IMR-90 (cell line): ENCODE results near the gene PRR36. TPM values are rescaled to one million over a fixed set of nuclear protein-coding genes. Genes with fewer than 3 reads are reported as not detected.

Source experiments
- ATAC-seq: fragments of 200-7000 bp; cut with Tn5 transposase; 2 replicates; pipeline ENCODE4 v1.9.1; 2020; ENCODE audit warnings: low read depth, mild to moderate bottlenecking, moderate library complexity
- BruUV-seq: library from RNA; stranded (reverse); fragments of 400-500 nt; replicated peaks from 2 replicates; lab custom pipeline; 2021; lab: Mats Ljungman, UMichigan
- CTCF ChIA-PET: fragments of 300-600 bp; formaldehyde crosslinking; extraction: SDS; loops from one replicate; lab custom pipeline; 2021; ENCODE audit warnings: antibody characterized with exemption; lab: Yijun Ruan, JAX
- POLR2A ChIA-PET: fragments of 300-600 bp; sonication (Branson Sonifier 250); formaldehyde crosslinking; loops from one replicate; lab custom pipeline; 2022; ENCODE audit warnings: antibody characterized with exemption; ENCODE audit not compliant: unreplicated experiment; lab: Charles Lee
- DNase-seq: peaks from one replicate; pipeline ENCODE4 v3.0.0; 2013
- H2AFZ ChIP-seq: replicated peaks from 2 replicates; pipeline ENCODE3; 2013; ENCODE audit warnings: low read length, mild to moderate bottlenecking; ENCODE audit not compliant: poor library complexity
- H2AK5ac ChIP-seq: 2 replicates; pipeline ENCODE4 v1.6.1; 2013; ENCODE audit warnings: low read depth, low read length, inconsistent platforms
- H2AK9ac ChIP-seq: replicated peaks from 2 replicates; pipeline ENCODE3; 2013; ENCODE audit warnings: mild to moderate bottlenecking, low read depth, low read length, moderate library complexity; ENCODE audit not compliant: poor library complexity
- H2BK120ac ChIP-seq: 2 replicates; pipeline ENCODE4 v1.6.1; 2013; ENCODE audit warnings: low read depth, low read length, inconsistent platforms
- H2BK15ac ChIP-seq: 3 replicates; pipeline ENCODE4 v1.6.1; 2013; ENCODE audit warnings: low read depth, low read length, inconsistent platforms
- H2BK20ac ChIP-seq: 2 replicates; pipeline ENCODE4 v1.6.1; 2013; ENCODE audit warnings: low read depth, mild to moderate bottlenecking, inconsistent platforms, low read length, moderate library complexity
- H2BK5ac ChIP-seq: 2 replicates; pipeline ENCODE4 v1.6.1; 2013; ENCODE audit warnings: mild to moderate bottlenecking, low read depth, low read length, inconsistent platforms; ENCODE audit not compliant: poor library complexity, severe bottlenecking
- H3K14ac ChIP-seq: replicated peaks from 2 replicates; pipeline ENCODE4 v1.6.1; 2013; ENCODE audit warnings: low read depth, low read length, inconsistent platforms
- H3K18ac ChIP-seq: 2 replicates; pipeline ENCODE4 v1.6.1; 2013; ENCODE audit warnings: low read depth, low read length, control low read depth
- H3K23ac ChIP-seq: 2 replicates; pipeline ENCODE4 v1.6.1; 2013; ENCODE audit warnings: low read depth, low read length, inconsistent platforms
- H3K27ac ChIP-seq: 2 replicates; pipeline ENCODE4 v1.5.1; 2013; ENCODE audit warnings: mild to moderate bottlenecking, control low read depth, low read length; ENCODE audit not compliant: insufficient read depth
- H3K27me3 ChIP-seq: 2 replicates; pipeline ENCODE4 v1.6.1; 2013; ENCODE audit warnings: low read length; ENCODE audit not compliant: control insufficient read depth, insufficient read depth
- H3K36me3 ChIP-seq: 2 replicates; pipeline ENCODE4 v1.6.1; 2013; ENCODE audit warnings: low read length, mixed read lengths; ENCODE audit not compliant: control insufficient read depth, insufficient read depth
- H3K4ac ChIP-seq: 2 replicates; pipeline ENCODE4 v1.6.1; 2013; ENCODE audit warnings: low read depth, low read length, inconsistent platforms
- H3K4me1 ChIP-seq: 2 replicates; pipeline ENCODE4 v1.6.1; 2013; ENCODE audit warnings: low read length, mixed read lengths; ENCODE audit not compliant: control insufficient read depth, insufficient read depth
- H3K4me2 ChIP-seq: 2 replicates; pipeline ENCODE4 v1.6.1; 2013; ENCODE audit warnings: low read depth, mild to moderate bottlenecking, control low read depth, low read length, moderate library complexity
- H3K4me3 ChIP-seq: 2 replicates; pipeline ENCODE4 v1.5.1; 2013; ENCODE audit warnings: low read depth, mild to moderate bottlenecking, control low read depth, low read length, moderate library complexity; ENCODE audit not compliant: insufficient read depth
- H3K56ac ChIP-seq: 2 replicates; pipeline ENCODE4 v1.6.1; 2013; ENCODE audit warnings: low read length, inconsistent platforms; ENCODE audit not compliant: insufficient read depth; ENCODE audit errors: extremely low read depth
- H3K79me1 ChIP-seq, 2 experiments: 2 replicates each; pipeline ENCODE4 v1.6.1; 2013; ENCODE audit warnings: low read length in 2 of 2, inconsistent platforms in 1 of 2, low read depth in 1 of 2
- H3K9ac ChIP-seq: 2 replicates; pipeline ENCODE4 v1.6.1; 2013; ENCODE audit warnings: low read depth, low read length, control low read depth
- H3K9me1 ChIP-seq: 2 replicates; pipeline ENCODE4 v1.6.1; 2013; ENCODE audit warnings: low read length, inconsistent platforms; ENCODE audit not compliant: insufficient read depth
- H3K9me3 ChIP-seq: 2 replicates; pipeline ENCODE4 v1.6.1; 2013; ENCODE audit warnings: low read length; ENCODE audit not compliant: control insufficient read depth, insufficient read depth
- H4K20me1 ChIP-seq: 2 replicates; pipeline ENCODE4 v1.6.1; 2013; ENCODE audit warnings: low read length, inconsistent platforms; ENCODE audit not compliant: insufficient read depth
- H4K5ac ChIP-seq: 2 replicates; pipeline ENCODE4 v1.6.1; 2013; ENCODE audit warnings: mild to moderate bottlenecking, low read depth, low read length, control low read depth
- H4K8ac ChIP-seq, 2 experiments: 2 replicates each; pipeline ENCODE4 v1.6.1; 2013; ENCODE audit warnings: low read depth in 2 of 2, low read length in 2 of 2, control low read depth in 1 of 2, inconsistent platforms in 1 of 2
- H4K91ac ChIP-seq: 2 replicates; pipeline ENCODE4 v1.6.1; 2013; ENCODE audit warnings: low read depth, low read length, inconsistent platforms; ENCODE audit not compliant: insufficient read depth
- BHLHE40 ChIP-seq: fragments of 150-350 bp; IDR thresholded peaks from 2 replicates; pipeline ENCODE4 v1.6.1; 2016; ENCODE audit warnings: mild to moderate bottlenecking, low read depth, low read length
- CEBPB ChIP-seq: IDR thresholded peaks from 2 replicates; pipeline ENCODE4 v1.6.1; 2012; ENCODE audit warnings: low read depth, low read length, improper control_type of control experiment
- CHD1 ChIP-seq: IDR thresholded peaks from 2 replicates; pipeline ENCODE4 v1.6.1; 2012; ENCODE audit warnings: low read depth, low read length, improper control_type of control experiment
- FOS ChIP-seq: fragments of 150-350 bp; IDR thresholded peaks from 2 replicates; pipeline ENCODE4 v1.6.1; 2016; ENCODE audit warnings: low read depth, low read length
- MXI1 ChIP-seq: IDR thresholded peaks from 2 replicates; pipeline ENCODE4 v1.6.1; 2012; ENCODE audit warnings: low read depth, mild to moderate bottlenecking, low read length, moderate library complexity, borderline replicate concordance
- NFE2L2 ChIP-seq: fragments of 150-350 bp; IDR thresholded peaks from 2 replicates; pipeline ENCODE4 v1.6.1; 2016; ENCODE audit warnings: low read depth, mild to moderate bottlenecking, low read length
- POLR2A ChIP-seq: IDR thresholded peaks from 2 replicates; pipeline ENCODE4 v1.6.1; 2012; ENCODE audit warnings: mild to moderate bottlenecking, low read depth, low read length
- RAD21 ChIP-seq: IDR thresholded peaks from 2 replicates; pipeline ENCODE4 v1.6.1; 2012; ENCODE audit warnings: low read length, improper control_type of control experiment
- RFX5 ChIP-seq: IDR thresholded peaks from 2 replicates; pipeline ENCODE4 v1.8.0; 2012; ENCODE audit warnings: low read depth, mild to moderate bottlenecking, low read length, moderate library complexity
- WGBS, 2 experiments: methylation state at CpG; one replicate each; pipeline versions ENCODE4 v1.1.5 to v1.1.7; 2013; ENCODE audit warnings: missing lambda C conversion rate in 2 of 2; ENCODE audit not compliant: insufficient read length in 1 of 2; ENCODE audit errors: extremely low coverage in 2 of 2; 5-methylcytosine and 5-hydroxymethylcytosine counted together
- dilution Hi-C: fragments of 300-500 bp; cut with HindIII; formaldehyde crosslinking; loops from one replicate; pipeline ENCODE4 v1.14.3; 2018; ENCODE audit warnings: low sequenced_read_pairs; ENCODE audit not compliant: unreplicated experiment
- in situ Hi-C: fragments of 300-500 bp; cut with MboI; formaldehyde crosslinking; loops from 3 replicates; pipeline ENCODE4 v1.14.3; 2019; ENCODE audit warnings: low sequenced_read_pairs, inconsistent platforms, mixed read lengths
- intact Hi-C: fragments of 100-400 bp; cut with micrococcal nuclease; formaldehyde crosslinking; loops from 2 replicates; pipeline ENCODE4 v1.10.0; 2022
- polyA plus RNA-seq, 3 experiments: library from polyadenylated mRNA; depleted of rRNA; stranded (reverse); fragments of >200 nt; gene quantifications; 2 replicates each; pipeline ENCODE4 v1.2.3, GENCODE V29; 2012; ENCODE audit warnings: low replicate concordance in 1 of 3
- total RNA-seq: library from RNA; depleted of rRNA; stranded (reverse); fragments of >200 nt; gene quantifications from 2 replicates; pipeline ENCODE4 v1.2.3, GENCODE V29; 2012
- TF ChIP-seq, protein P1 (sequence below): conservative IDR thresholded peaks from 2 replicates; pipeline ENCODE4 v1.5.1; 2012; ENCODE audit warnings: mild to moderate bottlenecking, low read depth, low read length, improper control_type of control experiment

The PRR36 gene
- total and polyA plus RNA-seq, 2 of the 4 experiments (the other 2 are of a cell fraction): 0.02 TPM; not detected in 1

DNA sequence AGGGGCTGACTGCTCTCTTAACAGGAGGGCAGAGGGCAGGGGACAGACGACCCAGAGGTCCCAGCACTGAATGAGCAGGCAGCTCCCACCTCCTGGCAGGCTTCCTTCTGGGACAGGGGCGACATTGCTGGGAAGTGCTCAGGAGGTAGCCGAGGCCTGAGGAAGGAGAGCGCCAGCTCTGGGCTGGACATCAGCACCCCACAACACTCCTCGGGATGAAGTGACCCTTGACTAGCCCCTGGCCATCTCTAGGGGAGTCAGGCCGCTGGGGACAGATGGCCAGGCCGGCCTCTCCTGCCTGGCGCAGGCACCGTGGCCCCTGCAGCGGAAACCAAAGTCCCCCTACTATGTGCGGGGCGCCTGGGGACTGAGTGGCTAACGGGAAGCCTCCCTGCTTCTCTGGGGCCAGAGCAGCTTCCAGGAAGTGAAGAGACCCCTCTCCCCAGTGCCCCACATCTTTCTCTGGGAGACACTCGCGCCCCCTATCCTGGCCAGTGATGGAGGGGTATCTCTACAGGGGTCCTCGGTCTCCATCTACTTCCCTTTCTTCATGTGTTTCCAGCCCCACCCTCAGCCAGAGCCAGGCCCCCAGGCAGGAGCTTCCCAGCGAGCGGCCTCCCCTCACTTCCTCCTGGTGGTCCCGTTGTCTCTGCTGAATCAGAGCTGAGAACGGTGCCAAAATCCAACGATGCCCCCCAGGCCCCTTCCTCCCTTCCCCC is 10.1 kb downstream of the PRR36 start:
- Histone ChIP-seq H4K91ac (no peak overlapping the region), H3K4ac (no peak overlapping the region), H3K14ac (no peak overlapping the region), H2AK5ac (no peak overlapping the region), H4K20me1 (0 out of 2 replicates have a peak, but pooled peaks cover 7% of the 10 kb centered on the region), H2AFZ (no peak overlapping the region), H3K23ac (no peak overlapping the region), H3K27me3 (peaks cover 6% of the 10 kb centered on the region; the same call in 1 of the 2 replicates), H3K9ac (no peak overlapping the region), H3K4me2 (no peak overlapping the region), H3K27ac (no peak overlapping the region), H3K4me1 (peaks cover 10% of the 10 kb centered on the region), H4K8ac (no peak overlapping the region), H2BK5ac (no peak overlapping the region), H2AK9ac (no peak overlapping the region), H2BK120ac (no peak overlapping the region), H3K18ac (no peak overlapping the region), H3K9me1 (no peaks in the 10 kb centered on the region), H4K5ac (no peak overlapping the region), H2BK20ac (no peak overlapping the region), H3K9me3 (no peaks in the 10 kb centered on the region), H3K36me3 (no peaks in the 10 kb centered on the region), H2BK15ac (no peak overlapping the region), H3K79me1 (no peaks in the 10 kb centered on the region), H3K4me3 (no peak overlapping the region), H3K56ac (no peak overlapping the region)
- WGBS, 2 experiments: 63% methylated on average over 8 of the region's 21 CpGs; no CpG with 5 or more reads in 1 of the 2 experiments
- BruUV-seq: no TSS peak
- POLR2A ChIA-PET: no interaction called here
- in situ Hi-C loops: no loop called here
- DNase-seq: no peak
- intact Hi-C loops: no loop called here
- dilution Hi-C loops: no loop called here
- CTCF ChIA-PET: interaction anchor here (0.6 kb wide), 1 partner anchor 92 kb away, joined by 6 read pairs; no protein-coding TSS in a partner anchor
- ATAC-seq: no peak
- TF ChIP-seq POLR2A (no peak), MXI1 (no peak), CHD1 (no peak), CEBPB (no peak), BHLHE40 (no peak), FOS (no peak), RFX5 (no peak), RAD21 (no peak), NFE2L2 (no peak)
- TF ChIP-seq, protein P1, sequence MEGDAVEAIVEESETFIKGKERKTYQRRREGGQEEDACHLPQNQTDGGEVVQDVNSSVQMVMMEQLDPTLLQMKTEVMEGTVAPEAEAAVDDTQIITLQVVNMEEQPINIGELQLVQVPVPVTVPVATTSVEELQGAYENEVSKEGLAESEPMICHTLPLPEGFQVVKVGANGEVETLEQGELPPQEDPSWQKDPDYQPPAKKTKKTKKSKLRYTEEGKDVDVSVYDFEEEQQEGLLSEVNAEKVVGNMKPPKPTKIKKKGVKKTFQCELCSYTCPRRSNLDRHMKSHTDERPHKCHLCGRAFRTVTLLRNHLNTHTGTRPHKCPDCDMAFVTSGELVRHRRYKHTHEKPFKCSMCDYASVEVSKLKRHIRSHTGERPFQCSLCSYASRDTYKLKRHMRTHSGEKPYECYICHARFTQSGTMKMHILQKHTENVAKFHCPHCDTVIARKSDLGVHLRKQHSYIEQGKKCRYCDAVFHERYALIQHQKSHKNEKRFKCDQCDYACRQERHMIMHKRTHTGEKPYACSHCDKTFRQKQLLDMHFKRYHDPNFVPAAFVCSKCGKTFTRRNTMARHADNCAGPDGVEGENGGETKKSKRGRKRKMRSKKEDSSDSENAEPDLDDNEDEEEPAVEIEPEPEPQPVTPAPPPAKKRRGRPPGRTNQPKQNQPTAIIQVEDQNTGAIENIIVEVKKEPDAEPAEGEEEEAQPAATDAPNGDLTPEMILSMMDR: no peak
